ENCODE results near the gene SORL1-AS1.
A peak's percentile ranks its signal among the peaks of the same experiment; 100 is the strongest.

Gene SORL1-AS1

DNA sequence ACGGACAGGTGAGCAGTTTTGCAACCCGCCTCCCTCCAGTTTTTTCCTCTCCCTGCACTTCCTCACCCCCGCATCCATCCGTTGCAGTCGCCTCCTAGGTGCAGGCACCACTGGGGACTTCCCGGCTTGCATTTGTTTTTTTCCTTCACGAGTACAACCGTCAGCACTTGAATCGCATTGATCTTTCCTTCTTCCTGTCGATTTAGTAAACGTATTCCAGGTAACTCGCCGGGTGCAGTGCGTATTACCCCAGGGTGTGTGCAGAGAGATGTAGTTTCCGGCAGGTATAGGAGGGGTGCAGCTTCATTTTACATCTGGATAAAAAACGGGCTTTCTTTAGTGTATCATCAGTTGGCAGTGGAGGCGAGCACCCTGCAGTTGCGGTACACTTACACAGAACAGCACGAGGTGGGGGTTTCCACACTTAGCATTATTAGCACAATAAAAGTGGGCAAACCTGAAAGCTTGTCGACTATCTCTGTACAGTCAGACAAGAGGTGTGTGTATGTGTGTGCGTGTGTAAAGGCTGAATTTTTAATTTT lies at the start of gene SORL1-AS1:
TSS of gene SORL1-AS1 (minus strand) at position 359 of the 542 bp plus-strand sequence.
- FAIRE-seq (no peak), DNase-seq (no peak)
- TF ChIP-seq, protein P1, sequence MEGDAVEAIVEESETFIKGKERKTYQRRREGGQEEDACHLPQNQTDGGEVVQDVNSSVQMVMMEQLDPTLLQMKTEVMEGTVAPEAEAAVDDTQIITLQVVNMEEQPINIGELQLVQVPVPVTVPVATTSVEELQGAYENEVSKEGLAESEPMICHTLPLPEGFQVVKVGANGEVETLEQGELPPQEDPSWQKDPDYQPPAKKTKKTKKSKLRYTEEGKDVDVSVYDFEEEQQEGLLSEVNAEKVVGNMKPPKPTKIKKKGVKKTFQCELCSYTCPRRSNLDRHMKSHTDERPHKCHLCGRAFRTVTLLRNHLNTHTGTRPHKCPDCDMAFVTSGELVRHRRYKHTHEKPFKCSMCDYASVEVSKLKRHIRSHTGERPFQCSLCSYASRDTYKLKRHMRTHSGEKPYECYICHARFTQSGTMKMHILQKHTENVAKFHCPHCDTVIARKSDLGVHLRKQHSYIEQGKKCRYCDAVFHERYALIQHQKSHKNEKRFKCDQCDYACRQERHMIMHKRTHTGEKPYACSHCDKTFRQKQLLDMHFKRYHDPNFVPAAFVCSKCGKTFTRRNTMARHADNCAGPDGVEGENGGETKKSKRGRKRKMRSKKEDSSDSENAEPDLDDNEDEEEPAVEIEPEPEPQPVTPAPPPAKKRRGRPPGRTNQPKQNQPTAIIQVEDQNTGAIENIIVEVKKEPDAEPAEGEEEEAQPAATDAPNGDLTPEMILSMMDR (IDR thresholded peaks at IDR 0.05; ENCODE audit: borderline replicate concordance, extremely low read depth, insufficient read depth): no peak
- Histone ChIP-seq H3K27ac (ENCODE audit: low read depth in 2 of 2, low read length in 2 of 2) (peak within 1 kb of the TSS; percentile 64), H3K27me3 (ENCODE audit: control insufficient read depth, insufficient read depth, low read length) (no peaks in the 10 kb centered on the region), H3K36me3 (ENCODE audit: control insufficient read depth in 2 of 3, insufficient read depth in 3 of 3, low read length in 3 of 3) (no peaks in the 10 kb centered on the region), H3K4me3 (ENCODE audit: low read length in 3 of 3) (peak within 1 kb of the TSS; percentile 65 to 82 (median 70)), H3K9me3 (ENCODE audit: control insufficient read depth in 2 of 3, insufficient read depth in 1 of 3, low read length in 3 of 3) (no peaks in the 10 kb centered on the region), H3K9ac (ENCODE audit: low read length in 3 of 3) (peak within 1 kb of the TSS; percentile 37 to 70 (median 54)), H3K4me1 (ENCODE audit: control insufficient read depth in 2 of 3, insufficient read depth in 2 of 3, low read depth in 1 of 3, low read length in 3 of 3) (peaks cover 0 to 12% (median under 1%) of the 10 kb centered on the region in 3 donors)
- intact Hi-C loops (cut with DNase I): loop anchor here (10.0 kb wide), 1 partner anchor 118 kb away; no protein-coding TSS in a partner anchor

DNA sequence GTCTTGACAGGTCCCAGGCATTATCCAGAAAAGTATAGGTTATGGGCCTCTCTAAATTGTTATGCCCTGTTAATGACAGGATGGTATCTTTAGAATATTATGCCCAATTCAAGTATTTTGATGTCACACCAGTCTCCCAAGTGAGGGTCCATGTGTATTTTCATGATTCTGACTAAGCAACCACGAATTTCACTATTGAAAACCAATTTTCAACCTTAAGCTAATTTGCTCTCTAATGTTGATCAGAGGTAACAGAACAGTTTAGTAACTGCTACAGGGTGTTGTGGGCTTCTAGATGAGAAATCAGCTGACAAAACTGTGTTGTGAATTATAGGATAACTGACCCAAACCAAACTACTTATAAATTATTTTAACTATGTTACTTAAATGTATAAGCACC lies 48.0 kb upstream of the SORL1-AS1 start:
- no peak overlapping the region for H3K4me3 ChIP-seq (ENCODE audit: low read length in 3 of 3)
- no peak for FAIRE-seq
- intact Hi-C loops (cut with DNase I): no loop called here

DNA sequence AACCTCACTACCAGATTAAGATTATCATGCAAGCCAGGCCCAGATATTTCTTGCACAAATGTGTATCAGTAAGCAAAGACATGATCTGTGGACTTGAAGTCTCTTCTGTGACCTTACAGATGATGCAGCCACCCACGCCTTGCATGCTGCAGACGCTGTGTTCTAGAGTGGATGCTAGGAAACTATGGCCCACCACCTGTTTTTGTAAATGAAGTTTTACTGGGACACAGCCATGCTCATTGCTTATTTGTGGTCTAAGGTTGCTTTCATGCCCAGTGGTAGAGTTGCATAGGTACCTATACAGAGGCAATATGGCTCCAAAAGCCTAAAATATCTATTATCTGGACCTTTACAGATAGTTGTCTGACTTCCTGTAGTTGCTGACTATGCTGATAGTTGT lies 47.5 kb upstream of the SORL1-AS1 start:
- TF ChIP-seq, protein P1 (IDR thresholded peaks at IDR 0.05; ENCODE audit: borderline replicate concordance, extremely low read depth, insufficient read depth): no peak
- no peaks in the 10 kb centered on the region for H3K9me3 ChIP-seq (ENCODE audit: control insufficient read depth in 2 of 3, insufficient read depth in 1 of 3, low read length in 3 of 3)
- intact Hi-C loops (cut with DNase I): no loop called here
- DNase-seq (no peak), FAIRE-seq (no peak)
- no peaks in the 10 kb centered on the region for H3K4me1 ChIP-seq (ENCODE audit: control insufficient read depth in 2 of 3, insufficient read depth in 2 of 3, low read depth in 1 of 3, low read length in 3 of 3)
- no peak overlapping the region for H3K9ac ChIP-seq (ENCODE audit: low read length in 3 of 3)
- no peaks in the 10 kb centered on the region for H3K27me3 ChIP-seq (ENCODE audit: control insufficient read depth, insufficient read depth, low read length)
- no peak overlapping the region for H3K27ac ChIP-seq (ENCODE audit: low read depth in 2 of 2, low read length in 2 of 2)
- H3K4me3 ChIP-seq (ENCODE audit: low read length in 3 of 3): no peak overlapping the region
- H3K36me3 ChIP-seq (ENCODE audit: control insufficient read depth in 2 of 3, insufficient read depth in 3 of 3, low read length in 3 of 3): peaks cover 4 to 13% (median 5%) of the 10 kb centered on the region in 3 donors

More for the DNA sequence above, 48.0 kb upstream of the SORL1-AS1 start:
- H3K27me3 ChIP-seq (ENCODE audit: control insufficient read depth, insufficient read depth, low read length): no peaks in the 10 kb centered on the region
- H3K9me3 ChIP-seq (ENCODE audit: control insufficient read depth in 2 of 3, insufficient read depth in 1 of 3, low read length in 3 of 3): no peaks in the 10 kb centered on the region
- no peak for DNase-seq
- H3K4me1 ChIP-seq (ENCODE audit: control insufficient read depth in 2 of 3, insufficient read depth in 2 of 3, low read depth in 1 of 3, low read length in 3 of 3): no peaks in the 10 kb centered on the region
- H3K36me3 ChIP-seq (ENCODE audit: control insufficient read depth in 2 of 3, insufficient read depth in 3 of 3, low read length in 3 of 3): peaks cover 4 to 13% (median 5%) of the 10 kb centered on the region in 3 donors
- no peak overlapping the region for H3K27ac ChIP-seq (ENCODE audit: low read depth in 2 of 2, low read length in 2 of 2)
- TF ChIP-seq, protein P1 (IDR thresholded peaks at IDR 0.05; ENCODE audit: borderline replicate concordance, extremely low read depth, insufficient read depth): no peak
- H3K9ac ChIP-seq (ENCODE audit: low read length in 3 of 3): no peak overlapping the region

Measured in kidney (tissue), 13 donors.